Pancreas (tissue), 10 donors: ENCODE data around the gene RNF43. TPM values are rescaled to one million over a fixed set of nuclear protein-coding genes. Genes with fewer than 3 reads are reported as not detected.

Source experiments
- ATAC-seq, 4 donors: fragments of 200-7000 bp; cut with Tn5 transposase; one replicate each; pipeline versions ENCODE4 v1.8.0 to v1.9.1; 2020; ENCODE audit warnings: mild to moderate bottlenecking in 4 of 4, moderate library complexity in 4 of 4
- DNase-seq, 6 donors: peaks; one replicate each; pipeline ENCODE4 v3.0.0-alpha.2; 2020
- FAIRE-seq: peaks from 2 replicates; lab custom pipeline; 2012; peaks lifted over from hg19 to GRCh38; lab: Jason Lieb, UNC
- H3K27ac ChIP-seq, 4 donors: fragments of 200-600 bp; sonication (generic); 1 replicate in 3 of 4; 2 replicates in 1 of 4; pipeline versions ENCODE4 v1.5.0 to v1.8.0; 2020
- H3K27me3 ChIP-seq, 4 donors: fragments of 200-600 bp; one replicate each; pipeline ENCODE4 v1.8.0; 2021
- H3K36me3 ChIP-seq, 3 donors: fragments of 200-600 bp; sonication (generic) in 1 of 3; one replicate each; pipeline versions ENCODE4 v1.5.0 to v1.8.0; 2020 to 2021
- H3K4me1 ChIP-seq, 3 donors: fragments of 200-600 bp; one replicate each; pipeline ENCODE4 v1.8.0; 2021
- H3K4me3 ChIP-seq, 4 donors: fragments of 200-600 bp; sonication (generic) in 2 of 4; one replicate each; pipeline versions ENCODE4 v1.5.0 to v1.8.0; 2020 to 2021
- H3K9me3 ChIP-seq, 4 donors: fragments of 200-600 bp; one replicate each; pipeline ENCODE4 v1.8.0; 2021
- WGBS, 2 donors: extraction: QIAGEN DNeasy Blood & Tissue Kit; methylation state at CpG; one replicate each; pipeline ENCODE4 v1.1.7; 2013; 5-methylcytosine and 5-hydroxymethylcytosine counted together
- intact Hi-C, 3 donors: fragments of 100-400 bp; cut with DNase I; formaldehyde crosslinking; loops; one replicate each; pipeline versions ENCODE4 v1.11.1 to v1.14.2; 2022
- polyA plus RNA-seq, 2 donors: library from polyadenylated mRNA; stranded (reverse); fragments of 200-250 nt; gene quantifications; one replicate each; pipeline ENCODE4 v1.2.3, GENCODE V29; 2013
- total RNA-seq, 6 donors: library from RNA; stranded (reverse); fragmentation: NEBNext Ultra II Directional in 4 of 6; extraction: Animal tissue kit (Norgen Biotek cat#: 25700) in 4 of 6; gene quantifications; one replicate each; pipeline versions ENCODE4 v1.2.1 to v1.2.4, GENCODE V29; 2021 to 2023
- TF ChIP-seq, protein P1 (sequence below), 4 donors: fragments of 200-600 bp; sonication (generic) in 3 of 4; IDR thresholded peaks; one replicate each; pipeline versions ENCODE4 v1.5.0 to v1.8.0; 2021; ENCODE audit warnings: antibody characterized with exemption in 4 of 4
- donor health status: healthy with polysubstance abuse.
- donor health status: DM: no; HTN: no; CAD: no; lungs with moderate emphysema.
- donor health status: DM: no; HTN: no; CAD: no.
- donor health status: control.
- donor health status: control.
- donor health status: Bipolar disorder and iron deficiency.
- donor health status: DM: yes; HTN: yes; CAD: no.
- donor health status: DM: no; HTN: no; CAD: no.
- donor health status: DM: no; HTN: no; CAD: no.
- donor health status: DM: yes; HTN: yes; CAD: no.

The RNF43 gene
- total and polyA plus RNA-seq, 8 donors, result 4.5 to 12.5 (median 6.1) TPM

DNA sequence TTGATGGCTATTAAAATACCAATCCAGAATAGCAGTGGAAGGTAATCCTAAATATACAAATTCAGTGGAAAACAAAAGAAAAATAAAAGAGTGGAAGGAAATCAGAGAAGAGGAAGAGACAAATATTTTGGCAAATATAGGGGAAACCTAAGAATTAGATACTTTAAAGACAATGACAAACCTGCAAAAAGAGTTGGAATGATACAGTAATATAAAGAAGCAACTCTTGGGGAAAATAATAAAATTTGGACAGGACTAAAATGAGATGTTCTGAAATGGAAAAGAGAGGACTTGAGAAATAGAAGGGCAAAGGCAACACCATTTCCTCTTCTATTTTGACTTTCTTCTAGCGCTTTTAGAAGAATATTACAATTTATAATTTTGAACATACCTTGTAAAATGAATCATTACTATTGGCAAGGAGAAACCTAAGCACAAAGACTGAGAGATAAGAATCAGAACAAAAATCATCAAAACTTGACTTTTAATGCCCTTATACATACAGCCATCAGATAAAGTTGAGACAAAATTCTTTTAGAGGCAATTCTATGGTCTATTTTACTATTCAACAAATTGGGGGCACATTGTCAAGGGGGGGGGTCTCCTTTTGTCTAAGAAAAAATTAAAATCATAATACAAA, 5.2 kb downstream of the RNF43 start:
- Histone ChIP-seq H3K27me3 (no peaks in the 10 kb centered on the region), H3K9me3 (no peaks in the 10 kb centered on the region), H3K4me3 (no peak overlapping the region), H3K27ac (no peak overlapping the region), H3K36me3 (no peaks in the 10 kb centered on the region), H3K4me1 (peaks cover 0 to 36% (median 23%) of the 10 kb centered on the region in 3 donors)
- intact Hi-C loops, result loop anchor here in 2 of 3 donors (10.0 kb wide), 1 partner anchor 57 kb away; the partner anchor contains the start of gene SUPT4H1 (in 2 of the 2)
- ATAC-seq (no peak), FAIRE-seq (no peak), DNase-seq (no peak)
- TF ChIP-seq, protein P1, sequence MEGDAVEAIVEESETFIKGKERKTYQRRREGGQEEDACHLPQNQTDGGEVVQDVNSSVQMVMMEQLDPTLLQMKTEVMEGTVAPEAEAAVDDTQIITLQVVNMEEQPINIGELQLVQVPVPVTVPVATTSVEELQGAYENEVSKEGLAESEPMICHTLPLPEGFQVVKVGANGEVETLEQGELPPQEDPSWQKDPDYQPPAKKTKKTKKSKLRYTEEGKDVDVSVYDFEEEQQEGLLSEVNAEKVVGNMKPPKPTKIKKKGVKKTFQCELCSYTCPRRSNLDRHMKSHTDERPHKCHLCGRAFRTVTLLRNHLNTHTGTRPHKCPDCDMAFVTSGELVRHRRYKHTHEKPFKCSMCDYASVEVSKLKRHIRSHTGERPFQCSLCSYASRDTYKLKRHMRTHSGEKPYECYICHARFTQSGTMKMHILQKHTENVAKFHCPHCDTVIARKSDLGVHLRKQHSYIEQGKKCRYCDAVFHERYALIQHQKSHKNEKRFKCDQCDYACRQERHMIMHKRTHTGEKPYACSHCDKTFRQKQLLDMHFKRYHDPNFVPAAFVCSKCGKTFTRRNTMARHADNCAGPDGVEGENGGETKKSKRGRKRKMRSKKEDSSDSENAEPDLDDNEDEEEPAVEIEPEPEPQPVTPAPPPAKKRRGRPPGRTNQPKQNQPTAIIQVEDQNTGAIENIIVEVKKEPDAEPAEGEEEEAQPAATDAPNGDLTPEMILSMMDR (IDR thresholded peaks at IDR 0.05), result no peak
- WGBS, 2 donors, result 96 to 97% methylated on average over 1 of the region's 1 CpG

DNA sequence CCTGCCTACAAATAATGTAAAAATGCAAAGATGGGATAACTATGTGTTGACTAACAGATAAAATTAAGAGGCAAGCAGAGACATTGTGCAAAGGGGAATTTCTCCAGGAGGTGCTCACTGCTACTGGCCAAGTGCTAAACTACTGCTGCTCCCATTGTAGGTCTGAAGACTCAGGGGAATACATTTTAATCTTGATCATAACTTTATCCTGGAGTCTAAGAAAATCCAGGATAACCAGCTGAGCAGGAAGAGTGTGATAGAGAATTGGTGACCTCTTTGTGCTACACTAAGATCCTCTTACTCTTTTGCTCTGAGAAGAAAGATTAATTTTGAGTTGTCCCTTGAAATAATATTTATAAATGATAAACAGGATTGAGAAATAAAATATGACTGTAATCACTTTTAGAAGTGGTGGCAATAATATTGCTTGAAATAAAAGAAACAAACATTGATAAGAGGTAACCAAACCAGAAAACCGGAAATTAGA, 5.9 kb downstream of the RNF43 start:
- H3K27ac ChIP-seq, result peak overlapping the region in 1 of 4 donors; percentile 18
- H3K27me3 ChIP-seq, result no peaks in the 10 kb centered on the region
- WGBS, 2 donors, result 14 to 16% methylated on average over 1 of the region's 1 CpG
- intact Hi-C loops, result loop anchor here in 2 of 3 donors (10.0 kb wide), 1 partner anchor 57 kb away; the partner anchor contains the start of gene SUPT4H1 (in 2 of the 2)
- ATAC-seq (no peak), DNase-seq (no peak), FAIRE-seq (no peak)
- H3K36me3 ChIP-seq, result no peaks in the 10 kb centered on the region
- H3K9me3 ChIP-seq, result no peaks in the 10 kb centered on the region
- peaks cover 0 to 36% (median 23%) of the 10 kb centered on the region in 3 donors for H3K4me1 ChIP-seq
- TF ChIP-seq, protein P1 (IDR thresholded peaks at IDR 0.05), result no peak
- H3K4me3 ChIP-seq, result no peak overlapping the region

DNA sequence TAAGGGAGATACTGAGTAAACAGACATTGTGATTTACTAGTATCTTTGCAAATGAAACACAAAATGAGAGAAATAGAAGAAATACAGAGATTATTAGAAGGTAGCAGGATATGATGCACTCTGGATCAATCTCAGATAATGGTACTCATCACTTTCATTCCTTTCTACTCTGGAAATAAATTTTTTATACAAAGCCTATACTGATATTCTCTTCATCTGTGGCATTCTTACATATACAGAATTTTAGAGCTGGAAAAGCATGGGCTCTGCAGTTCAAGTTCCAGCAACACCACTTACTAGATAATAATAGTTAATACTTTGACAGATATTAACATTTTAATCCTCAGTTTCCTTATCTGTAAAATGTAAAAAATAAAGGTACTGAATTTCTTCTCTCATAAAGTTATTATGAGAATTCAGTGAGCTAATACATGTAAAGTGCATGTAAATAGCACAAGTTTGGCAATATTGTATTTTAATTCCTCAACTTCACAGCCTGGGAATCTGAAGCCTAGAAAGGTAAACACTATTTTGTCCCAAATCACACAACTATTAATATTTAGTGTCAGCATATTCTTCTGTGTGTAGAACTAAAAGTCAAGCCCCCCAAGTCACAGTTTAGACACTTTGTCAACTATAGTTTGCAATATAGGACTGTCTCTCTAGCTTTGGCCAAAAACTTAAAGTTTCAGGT, 6.5 kb downstream of the RNF43 start:
- TF ChIP-seq, protein P1 (IDR thresholded peaks at IDR 0.05), result no peak
- intact Hi-C loops, result loop anchor here in 2 of 3 donors (10.0 kb wide), 1 partner anchor 56 kb away; the partner anchor contains the start of gene SUPT4H1 (in 2 of the 2)
- no peaks in the 10 kb centered on the region for H3K27me3 ChIP-seq
- peak overlapping the region in 1 of 4 donors; percentile 18 for H3K27ac ChIP-seq
- peaks cover 0 to 36% (median 23%) of the 10 kb centered on the region in 3 donors for H3K4me1 ChIP-seq
- H3K9me3 ChIP-seq, result no peaks in the 10 kb centered on the region
- H3K4me3 ChIP-seq, result no peak overlapping the region
- no peak for ATAC-seq
- H3K36me3 ChIP-seq, result no peaks in the 10 kb centered on the region
- no peak for DNase-seq
- FAIRE-seq, result no peak

DNA sequence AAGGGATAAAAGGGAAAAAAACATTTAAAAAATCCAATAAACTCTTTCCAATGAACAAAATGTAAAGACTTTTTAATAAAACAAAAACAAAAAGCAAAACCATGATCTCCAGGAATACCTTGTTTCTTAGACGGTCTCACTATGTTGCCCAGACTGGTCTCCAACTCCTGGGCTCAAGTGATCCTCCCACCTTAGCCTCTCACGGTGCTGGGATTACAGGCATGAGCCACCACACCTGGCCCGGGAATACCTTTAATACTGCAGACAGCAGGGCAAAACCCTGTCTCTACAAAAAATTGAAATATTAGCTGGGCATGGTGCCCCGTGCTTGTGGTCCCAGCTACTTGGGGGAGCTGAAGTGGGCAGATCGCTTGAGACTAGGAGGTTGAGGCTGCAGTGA, 7.9 kb downstream of the RNF43 start:
- no peaks in the 10 kb centered on the region for H3K27me3 ChIP-seq
- H3K9me3 ChIP-seq, result no peaks in the 10 kb centered on the region
- 91 to 95% methylated on average over 5 of the region's 5 CpGs for WGBS, 2 donors
- FAIRE-seq (no peak), ATAC-seq (no peak), DNase-seq (no peak)
- peaks cover 0 to 34% (median 23%) of the 10 kb centered on the region in 3 donors for H3K4me1 ChIP-seq
- no peak overlapping the region for H3K27ac ChIP-seq
- H3K36me3 ChIP-seq, result no peaks in the 10 kb centered on the region
- intact Hi-C loops, result no loop called here
- H3K4me3 ChIP-seq, result no peak overlapping the region
- TF ChIP-seq, protein P1 (IDR thresholded peaks at IDR 0.05), result no peak
